H1 (cell line): Measurements from ENCODE around the gene CELF1. TPM values are rescaled to one million over a fixed set of nuclear protein-coding genes. Genes with fewer than 3 reads are reported as not detected.

Experiments
- CBX5 ChIP-seq: fragments of 300-800, 300-1000 bp; sonication (generic); IDR thresholded peaks from 2 replicates; pipeline ENCODE4 v1.7.1; 2016; ENCODE audit warnings: antibody characterized with exemption, low read length, low read depth
- RFX5 ChIP-seq: IDR thresholded peaks from 2 replicates; pipeline ENCODE4 v1.6.1; 2011; ENCODE audit warnings: low read depth, low read length, improper control_type of control experiment, borderline replicate concordance
- polyA plus RNA-seq, 7 experiments: library from polyadenylated mRNA; depleted of rRNA in 3 of 7; stranded (reverse) in 5 of 7; unstranded in 2 of 7; fragments of >200 nt in 5 of 7; fragments of 200-250 nt in 2 of 7; gene quantifications; 1 replicate in 5 of 7; 2 replicates in 1 of 7; 4 replicates in 1 of 7; pipeline versions ENCODE4 v1.2.1 to v1.2.3, GENCODE V29; 2011 to 2013; ENCODE audit warnings: missing spikeins in 2 of 7, mixed read lengths in 2 of 7
- total RNA-seq: library from RNA; stranded (reverse); fragmentation: NEBNext Ultra II Directional; extraction: Animal tissue kit (Norgen Biotek cat#: 25700); gene quantifications from 2 replicates; pipeline ENCODE4 v1.2.1, GENCODE V29; 2021

CELF1 gene
- total and polyA plus RNA-seq, 2 of the 8 experiments (the other 6 are each of a cell fraction or from before 2014, with no cell fraction given), result 131 to 197 TPM

- TF ChIP-seq CBX5 (no peak), RFX5 (no peak)
Observed at GRCh38 chr11:47516155-47516554, 36.8 kb downstream of the CELF1 start (continued).
